HCT116 (cell line): ENCODE data around the gene SLC39A10. TPM values are rescaled to one million over a fixed set of nuclear protein-coding genes. Genes with fewer than 3 reads are reported as not detected.
"Not testable (repeated sequence)": the region's sequence is repeated elsewhere in the genome, so short reads cannot be mapped to it uniquely, and the experiment has no call there.

Experiments used
- ATAC-seq: fragments of 200-7000 bp; cut with Tn5 transposase; 2 replicates; pipeline ENCODE4 v1.9.1; 2020; ENCODE audit warnings: mild to moderate bottlenecking, moderate library complexity
- BruUV-seq: library from RNA; stranded (reverse); fragments of 400-500 nt; replicated peaks from 2 replicates; lab custom pipeline; 2021; lab: Mats Ljungman, UMichigan
- CTCF ChIA-PET: fragments of 300-600 bp; sonication (Branson Sonifier 250); formaldehyde crosslinking; loops from one replicate; lab custom pipeline; 2021; ENCODE audit warnings: antibody characterized with exemption; lab: Charles Lee
- POLR2A ChIA-PET: fragments of 300-600, 350-600 bp; sonication (Branson Sonifier 250); formaldehyde crosslinking; loops from one replicate; lab custom pipeline; 2021; ENCODE audit warnings: antibody characterized with exemption; lab: Charles Lee
- RAD21 ChIA-PET, 2 experiments: fragments of 300-600 bp; sonication (Branson Sonifier 250); formaldehyde crosslinking; loops; one replicate each; lab custom pipeline; 2023; ENCODE audit warnings: low total read pairs in 2 of 2; ENCODE audit not compliant: uncharacterized antibody in 2 of 2, unreplicated experiment in 2 of 2, low non-redundant PET in 1 of 2; lab: Charles Lee
- DNase-seq: peaks from one replicate; pipeline ENCODE4 v3.0.0-alpha.2; 2010; ENCODE audit warnings: low read depth, low spot score
- H2AFZ ChIP-seq: fragments of 200-600 bp; shearing (Covaris generic), sonication (generic); 2 replicates; pipeline ENCODE4 v1.6.1; 2017; ENCODE audit warnings: low read depth, mixed run types, mixed read lengths, antibody characterized with exemption, low read length; ENCODE audit not compliant: poor library complexity, severe bottlenecking
- H3K27ac ChIP-seq: 2 replicates; pipeline ENCODE4 v1.5.1; 2012; ENCODE audit warnings: low read depth, low read length
- H3K27me3 ChIP-seq: fragments of 200-600 bp; sonication (generic); 2 replicates; pipeline ENCODE4 v1.6.1; 2016; ENCODE audit warnings: mixed run types, low read length, mixed read lengths; ENCODE audit not compliant: insufficient read depth
- H3K36me3 ChIP-seq, 2 experiments: fragments of 200-500 bp in 1 of 2; fragments of 200-600 bp in 1 of 2; sonication (Bioruptor generic) in 1 of 2; sonication (generic) in 1 of 2; 2 replicates each; pipeline versions ENCODE4 v1.5.1 to v1.6.1; 2014 to 2016; ENCODE audit warnings: low read length in 2 of 2, inconsistent platforms in 1 of 2, mixed read lengths in 1 of 2, mixed run types in 1 of 2; ENCODE audit not compliant: insufficient read depth in 2 of 2, control insufficient read depth in 1 of 2
- H3K4me1 ChIP-seq, 2 experiments: fragments of 200-600 bp in 1 of 2; sonication (generic) in 1 of 2; 2 replicates each; pipeline versions ENCODE4 v1.5.1 to v1.6.1; 2012 to 2017; ENCODE audit warnings: low read length in 2 of 2, inconsistent platforms in 1 of 2, mild to moderate bottlenecking in 1 of 2, mixed read lengths in 1 of 2, mixed run types in 1 of 2, moderate library complexity in 1 of 2; ENCODE audit not compliant: insufficient read depth in 2 of 2, control insufficient read depth in 1 of 2
- H3K4me2 ChIP-seq: fragments of 200-600 bp; sonication (generic); 2 replicates; pipeline ENCODE4 v1.6.1; 2017; ENCODE audit warnings: mixed run types, low read length, mixed read lengths
- H3K4me3 ChIP-seq, 2 experiments: fragments of 200-600 bp in 1 of 2; sonication (generic) in 1 of 2; replicated peaks in 1 of 2; 2 replicates each; pipeline ENCODE4 v1.5.1; 2011 to 2016; ENCODE audit warnings: low read length in 2 of 2, control low read depth in 1 of 2, low read depth in 1 of 2, mild to moderate bottlenecking in 1 of 2, mixed read lengths in 1 of 2, mixed run types in 1 of 2
- H3K79me2 ChIP-seq: fragments of 200-600 bp; sonication (generic); 2 replicates; pipeline ENCODE4 v1.6.1; 2017; ENCODE audit warnings: mild to moderate bottlenecking, mixed run types, low read length, moderate library complexity, mixed read lengths; ENCODE audit not compliant: insufficient read depth
- H3K9ac ChIP-seq: fragments of 200-600 bp; sonication (generic); 2 replicates; pipeline ENCODE4 v1.6.1; 2016; ENCODE audit warnings: low read length, mixed read lengths
- H3K9me2 ChIP-seq: fragments of 200-600 bp; sonication (generic), shearing (Covaris generic); 2 replicates; pipeline ENCODE4 v1.6.1; 2017; ENCODE audit warnings: mixed run types, mild to moderate bottlenecking, moderate library complexity; ENCODE audit not compliant: insufficient read depth
- H3K9me3 ChIP-seq, 2 experiments: fragments of 200-500 bp in 1 of 2; fragments of 200-600 bp in 1 of 2; sonication (Bioruptor generic) in 1 of 2; sonication (generic) in 1 of 2; 2 replicates each; pipeline ENCODE4 v1.6.1; 2014 to 2017; ENCODE audit warnings: low read length in 2 of 2, mixed read lengths in 2 of 2, inconsistent platforms in 1 of 2, low read depth in 1 of 2, mild to moderate bottlenecking in 1 of 2, mixed run types in 1 of 2, moderate library complexity in 1 of 2; ENCODE audit not compliant: control insufficient read depth in 1 of 2, insufficient read depth in 1 of 2
- H4K20me1 ChIP-seq: fragments of 200-600 bp; sonication (generic), shearing (Covaris generic); 2 replicates; pipeline ENCODE4 v1.6.1; 2017; ENCODE audit warnings: mixed run types, mild to moderate bottlenecking, moderate library complexity; ENCODE audit not compliant: insufficient read depth
- CTCF ChIP-seq, 3 experiments: fragments of 200-600 bp in 1 of 3; sonication (generic) in 1 of 3; IDR thresholded peaks in 2 of 3; conservative IDR thresholded peaks in 1 of 3; 2 replicates each; pipeline ENCODE4 v1.5.1; 2012 to 2017; ENCODE audit warnings: low read depth in 2 of 3, low read length in 2 of 3, antibody characterized with exemption in 1 of 3, borderline replicate concordance in 1 of 3, control low read depth in 1 of 3, mild to moderate bottlenecking in 1 of 3, mixed read lengths in 1 of 3, mixed run types in 1 of 3, moderate library complexity in 1 of 3; ENCODE audit not compliant: insufficient read depth in 1 of 3
- JUND ChIP-seq: IDR thresholded peaks from 2 replicates; pipeline ENCODE4 v1.6.1; 2012
- POLR2A ChIP-seq: IDR thresholded peaks from 2 replicates; pipeline ENCODE4 v1.7.0; 2011; ENCODE audit warnings: borderline replicate concordance; ENCODE audit not compliant: insufficient read depth, insufficient read length; ENCODE audit errors: extremely low read depth
- REST ChIP-seq: IDR thresholded peaks from 2 replicates; pipeline ENCODE4 v1.6.1; 2012; ENCODE audit warnings: low read depth
- SIN3A ChIP-seq: IDR thresholded peaks from 2 replicates; pipeline ENCODE4 v1.6.1; 2012; ENCODE audit warnings: low read depth
- TCF7L2 ChIP-seq: IDR thresholded peaks from 2 replicates; pipeline ENCODE4 v1.7.0; 2011; ENCODE audit warnings: borderline replicate concordance, inconsistent platforms; ENCODE audit not compliant: insufficient read depth, insufficient read length; ENCODE audit errors: extremely low read depth
- ZFX ChIP-seq: fragments of 450-650 bp; IDR thresholded peaks from 2 replicates; pipeline ENCODE4 v1.6.1; 2017
- intact Hi-C: fragments of 100-400 bp; cut with micrococcal nuclease; formaldehyde crosslinking; loops from 2 replicates; pipeline ENCODE4 v1.10.0; 2022
- total RNA-seq: library from RNA; stranded (reverse); gene quantifications from one replicate; pipeline ENCODE4 v1.2.1, GENCODE V29; 2021; ENCODE audit not compliant: unreplicated experiment

The SLC39A10 gene
- total RNA-seq, 1 experiment from 2014 or later: 59.0 TPM

DNA sequence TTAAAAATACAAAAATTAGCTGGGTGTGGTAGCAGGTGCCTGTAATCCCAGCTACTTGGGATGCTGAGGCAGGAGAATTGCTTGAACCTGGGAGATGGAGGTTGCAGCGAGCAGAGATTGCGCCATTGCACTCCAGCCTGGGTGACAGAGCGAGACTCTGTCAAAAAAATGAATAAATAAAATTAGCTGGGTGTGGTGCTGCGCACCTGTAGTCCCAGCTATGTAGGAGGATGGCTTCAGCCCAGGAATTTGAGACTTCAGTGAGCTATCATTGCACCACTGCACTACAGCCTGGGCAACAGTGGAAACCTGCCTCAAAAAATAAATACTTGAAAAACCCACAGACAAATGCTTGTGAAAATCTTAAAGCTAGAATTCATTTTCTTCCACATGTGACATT, 8.1 kb downstream of the SLC39A10 start:
- H3K27me3 ChIP-seq, intact Hi-C loops, ATAC-seq, H3K4me2 ChIP-seq, H3K9me2 ChIP-seq, H2AFZ ChIP-seq, H3K36me3 ChIP-seq, BruUV-seq, H3K4me3 ChIP-seq, RAD21 ChIA-PET, H3K9ac ChIP-seq, DNase-seq, H3K9me3 ChIP-seq, H3K4me1 ChIP-seq, H3K27ac ChIP-seq, H4K20me1 ChIP-seq: not testable (repeated sequence)
- ChIA-PET POLR2A (interaction anchor here (3.1 kb wide), 1 partner anchor 8 kb away, joined by 12 read pairs; the partner anchor contains the start of gene SLC39A10), CTCF (interaction anchor here (1.6 to 3.4 kb wide), 4 partner anchors 8 to 413 kb away, joined by 6 to 30 read pairs (median 18); partner anchors contain the start of gene DNAH7)
- peaks cover 90% of the 10 kb centered on the region for H3K79me2 ChIP-seq

- Histone ChIP-seq H3K27me3 (no peaks in the 10 kb centered on the region), H3K4me3 (no peak overlapping the region), H3K4me2 (no peak overlapping the region), H3K36me3 (no peaks in the 10 kb centered on the region), H3K9me2 (no peaks in the 10 kb centered on the region), H3K9me3 (no peaks in the 10 kb centered on the region), H3K9ac (no peak overlapping the region), H4K20me1 (0 out of 2 replicates have a peak, but pooled peaks cover 5% of the 10 kb centered on the region), H3K4me1 (no peaks in the 10 kb centered on the region), H2AFZ (no peak overlapping the region), H3K79me2 (peaks cover 90% of the 10 kb centered on the region), H3K27ac (no peak overlapping the region)
- TF ChIP-seq SIN3A: no peak
- TF ChIP-seq ZFX: no peak
- TF ChIP-seq TCF7L2: no peak
- TF ChIP-seq REST: no peak
- no peak for TF ChIP-seq JUND
- TF ChIP-seq CTCF (IDR thresholded peaks at IDR 0.05 in 2 of 3, conservative IDR thresholded peaks at IDR 0.05 in 1 of 3; ENCODE audit: borderline replicate concordance in 1 of 3, insufficient read depth in 1 of 3, low read depth in 2 of 3, low read length in 2 of 3): no peak
- TF ChIP-seq POLR2A: no peak
- no TSS peak for BruUV-seq
- ChIA-PET POLR2A (interaction anchor here (3.1 kb wide), 1 partner anchor 9 kb away, joined by 12 read pairs; the partner anchor contains the start of gene SLC39A10), CTCF (interaction anchor here (2.8 to 3.4 kb wide), 3 partner anchors 272 to 412 kb away, joined by 11 to 30 read pairs (median 26); partner anchors contain the start of gene DNAH7), RAD21 (no interaction called here)
- ATAC-seq: no peak
- no peak for DNase-seq
- intact Hi-C loops: no loop called here
Observed at GRCh38 chr2:195666113-195666712, 9.2 kb downstream of the SLC39A10 start.
